ENCODE data around the gene APBA1.

Gene APBA1

GRCh38 chr9:69542942-69543704, 129.0 kb downstream of the APBA1 start:
- H3K27me3 ChIP-seq (ENCODE audit: control insufficient read depth in 1 of 2, insufficient read depth in 2 of 2, low read length in 2 of 2), result no peaks in the 10 kb centered on the region
- H3K4me3 ChIP-seq (ENCODE audit: low read depth in 1 of 2, low read length in 2 of 2), result no peak overlapping the region
- H3K4me1 ChIP-seq (ENCODE audit: insufficient read depth, low read length), result peaks cover 11% of the 10 kb centered on the region
- H3K27ac ChIP-seq (ENCODE audit: low read depth, low read length), result no peak overlapping the region
- H3K9me3 ChIP-seq (ENCODE audit: low read length), result no peaks in the 10 kb centered on the region
- H3K36me3 ChIP-seq (ENCODE audit: insufficient read depth, low read length), result no peaks in the 10 kb centered on the region
- H3K9ac ChIP-seq (ENCODE audit: low read length), result no peak overlapping the region

DNA sequence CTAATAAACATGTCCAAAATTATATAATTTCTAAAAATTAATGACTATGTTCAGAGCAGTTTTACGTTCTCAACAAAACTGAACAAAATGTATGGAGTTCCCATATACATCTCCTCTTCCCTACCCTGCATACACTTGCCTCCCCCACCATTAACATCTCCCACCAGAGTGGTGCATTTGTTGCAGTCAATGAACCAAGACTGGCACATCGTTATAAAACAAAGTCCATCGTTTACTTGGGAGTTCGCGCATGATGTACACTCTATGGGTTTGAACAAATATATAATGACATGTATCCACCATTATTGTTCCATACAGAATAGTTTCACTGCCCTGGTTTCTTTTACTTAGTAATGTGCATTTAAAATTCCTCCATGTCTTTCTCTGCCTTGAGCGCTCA, 130.1 kb downstream of the APBA1 start:
- Histone ChIP-seq H3K9ac (ENCODE audit: low read length) (no peak overlapping the region), H3K27ac (ENCODE audit: low read depth, low read length) (no peak overlapping the region), H3K4me3 (ENCODE audit: low read depth in 1 of 2, low read length in 2 of 2) (no peak overlapping the region), H3K9me3 (ENCODE audit: low read length) (no peaks in the 10 kb centered on the region), H3K4me1 (ENCODE audit: insufficient read depth, low read length) (peaks cover 11% of the 10 kb centered on the region), H3K27me3 (ENCODE audit: control insufficient read depth in 1 of 2, insufficient read depth in 2 of 2, low read length in 2 of 2) (no peaks in the 10 kb centered on the region), H3K36me3 (ENCODE audit: insufficient read depth, low read length) (no peaks in the 10 kb centered on the region)

GRCh38 chr9:69535911-69536310, 136.3 kb downstream of the APBA1 start:
- no peaks in the 10 kb centered on the region for H3K9me3 ChIP-seq (ENCODE audit: low read length)
- no peaks in the 10 kb centered on the region for H3K27me3 ChIP-seq (ENCODE audit: control insufficient read depth in 1 of 2, insufficient read depth in 2 of 2, low read length in 2 of 2)
- H3K36me3 ChIP-seq (ENCODE audit: insufficient read depth, low read length), result no peaks in the 10 kb centered on the region
- H3K27ac ChIP-seq (ENCODE audit: low read depth, low read length), result no peak overlapping the region
- no peak overlapping the region for H3K4me3 ChIP-seq (ENCODE audit: low read depth in 1 of 2, low read length in 2 of 2)
- no peaks in the 10 kb centered on the region for H3K4me1 ChIP-seq (ENCODE audit: insufficient read depth, low read length)
- H3K9ac ChIP-seq (ENCODE audit: low read length), result no peak overlapping the region

DNA sequence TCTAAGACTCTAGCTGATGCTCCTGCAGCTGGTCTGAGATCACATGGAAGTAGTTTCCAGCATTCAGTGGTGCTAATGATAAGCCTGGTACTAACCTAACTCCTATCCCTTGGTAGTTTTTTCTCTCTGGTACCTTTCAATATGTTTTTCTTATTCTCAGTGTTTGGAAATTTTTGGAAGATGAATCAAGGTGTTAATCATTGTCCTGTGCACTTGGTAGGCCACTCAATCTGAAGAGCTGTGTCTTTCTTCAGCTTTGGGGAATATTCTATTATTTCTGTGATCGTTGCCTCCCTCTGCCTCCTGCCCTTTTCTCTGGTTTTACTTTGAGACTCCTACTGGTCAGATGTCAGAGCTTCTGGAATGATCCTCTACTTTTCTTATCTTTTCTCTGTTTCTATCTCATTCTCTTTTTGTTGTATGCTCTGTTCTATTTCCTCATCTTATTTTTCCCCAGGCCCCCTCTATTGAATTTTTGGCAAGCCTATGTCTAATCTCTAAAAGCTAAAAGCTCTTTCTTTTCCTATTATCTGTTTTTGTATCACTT, 136.8 kb downstream of the APBA1 start:
- Histone ChIP-seq H3K36me3 (ENCODE audit: insufficient read depth, low read length) (no peaks in the 10 kb centered on the region), H3K4me1 (ENCODE audit: insufficient read depth, low read length) (no peaks in the 10 kb centered on the region), H3K9ac (ENCODE audit: low read length) (no peak overlapping the region), H3K27ac (ENCODE audit: low read depth, low read length) (no peak overlapping the region), H3K9me3 (ENCODE audit: low read length) (no peaks in the 10 kb centered on the region), H3K27me3 (ENCODE audit: control insufficient read depth in 1 of 2, insufficient read depth in 2 of 2, low read length in 2 of 2) (no peaks in the 10 kb centered on the region), H3K4me3 (ENCODE audit: low read depth in 1 of 2, low read length in 2 of 2) (no peak overlapping the region)

DNA sequence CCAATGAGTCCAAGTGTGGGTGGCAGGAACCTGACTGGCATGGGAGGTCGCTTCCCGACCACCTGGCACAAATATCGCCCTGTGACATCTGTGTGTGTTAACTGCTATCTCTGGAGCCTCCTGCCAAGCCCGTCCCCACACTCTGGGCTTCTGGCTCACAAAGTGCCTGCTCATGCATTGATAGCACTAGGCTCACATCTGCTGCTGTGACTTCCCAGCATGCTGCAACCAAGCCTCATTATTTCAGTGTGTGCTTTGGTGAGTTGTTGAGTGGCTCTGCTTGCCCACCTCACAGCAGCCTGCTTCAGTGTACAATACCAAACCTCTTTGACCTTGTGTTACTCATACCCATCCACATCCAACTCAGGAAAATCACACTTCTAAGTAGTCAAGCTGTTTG, 139.8 kb downstream of the APBA1 start:
- Histone ChIP-seq H3K36me3 (ENCODE audit: insufficient read depth, low read length) (no peaks in the 10 kb centered on the region), H3K4me1 (ENCODE audit: insufficient read depth, low read length) (no peaks in the 10 kb centered on the region), H3K9me3 (ENCODE audit: low read length) (no peaks in the 10 kb centered on the region), H3K4me3 (ENCODE audit: low read depth in 1 of 2, low read length in 2 of 2) (no peak overlapping the region), H3K27me3 (ENCODE audit: control insufficient read depth in 1 of 2, insufficient read depth in 2 of 2, low read length in 2 of 2) (no peaks in the 10 kb centered on the region), H3K9ac (ENCODE audit: low read length) (no peak overlapping the region), H3K27ac (ENCODE audit: low read depth, low read length) (no peak overlapping the region)

DNA sequence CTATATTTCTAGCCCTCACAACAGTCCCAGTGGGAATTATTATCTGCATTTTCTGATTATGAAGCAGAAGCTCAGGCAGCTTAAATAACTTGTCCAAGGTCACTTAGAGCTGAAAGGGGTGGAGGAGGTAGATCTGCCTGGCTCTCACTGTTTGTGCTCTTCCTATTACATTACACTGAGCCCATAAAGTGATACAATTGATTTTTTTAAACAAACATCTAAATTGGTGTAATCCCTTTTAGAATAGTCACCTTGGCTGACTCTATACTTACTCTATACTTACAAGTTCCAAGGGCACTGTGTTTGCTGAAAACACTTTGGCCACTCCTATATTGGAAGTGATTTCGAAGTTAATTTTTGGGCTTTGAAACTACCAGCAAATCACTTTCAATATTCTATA, 144.7 kb downstream of the APBA1 start:
- no peaks in the 10 kb centered on the region for H3K9me3 ChIP-seq (ENCODE audit: low read length)
- no peak overlapping the region for H3K4me3 ChIP-seq (ENCODE audit: low read depth in 1 of 2, low read length in 2 of 2)
- no peaks in the 10 kb centered on the region for H3K4me1 ChIP-seq (ENCODE audit: insufficient read depth, low read length)
- H3K36me3 ChIP-seq (ENCODE audit: insufficient read depth, low read length), result no peaks in the 10 kb centered on the region
- no peak overlapping the region for H3K9ac ChIP-seq (ENCODE audit: low read length)
- H3K27ac ChIP-seq (ENCODE audit: low read depth, low read length), result no peak overlapping the region
- no peaks in the 10 kb centered on the region for H3K27me3 ChIP-seq (ENCODE audit: control insufficient read depth in 1 of 2, insufficient read depth in 2 of 2, low read length in 2 of 2)

GRCh38 chr9:69526699-69527098, 145.5 kb downstream of the APBA1 start:
- H3K4me1 ChIP-seq (ENCODE audit: insufficient read depth, low read length), result no peaks in the 10 kb centered on the region
- H3K27me3 ChIP-seq (ENCODE audit: control insufficient read depth in 1 of 2, insufficient read depth in 2 of 2, low read length in 2 of 2), result no peaks in the 10 kb centered on the region
- H3K9me3 ChIP-seq (ENCODE audit: low read length), result no peaks in the 10 kb centered on the region
- no peaks in the 10 kb centered on the region for H3K36me3 ChIP-seq (ENCODE audit: insufficient read depth, low read length)
- H3K9ac ChIP-seq (ENCODE audit: low read length), result no peak overlapping the region
- no peak overlapping the region for H3K27ac ChIP-seq (ENCODE audit: low read depth, low read length)
- no peak overlapping the region for H3K4me3 ChIP-seq (ENCODE audit: low read depth in 1 of 2, low read length in 2 of 2)

GRCh38 chr9:69519470-69520240, 152.5 kb downstream of the APBA1 start:
- H3K9ac ChIP-seq (ENCODE audit: low read length), result no peak overlapping the region

GRCh38 chr9:69516353-69517322, 155.5 kb downstream of the APBA1 start:
- Histone ChIP-seq H3K9me3 (ENCODE audit: low read length) (no peaks in the 10 kb centered on the region), H3K4me1 (ENCODE audit: insufficient read depth, low read length) (no peaks in the 10 kb centered on the region), H3K36me3 (ENCODE audit: insufficient read depth, low read length) (no peaks in the 10 kb centered on the region), H3K9ac (ENCODE audit: low read length) (no peak overlapping the region), H3K27ac (ENCODE audit: low read depth, low read length) (no peak overlapping the region), H3K27me3 (ENCODE audit: control insufficient read depth in 1 of 2, insufficient read depth in 2 of 2, low read length in 2 of 2) (no peaks in the 10 kb centered on the region), H3K4me3 (ENCODE audit: low read depth in 1 of 2, low read length in 2 of 2) (no peak overlapping the region)

More at GRCh38 chr9:69519470-69520240, 152.5 kb downstream of the APBA1 start:
- H3K36me3 ChIP-seq (ENCODE audit: insufficient read depth, low read length), result no peaks in the 10 kb centered on the region
- H3K9me3 ChIP-seq (ENCODE audit: low read length), result no peaks in the 10 kb centered on the region
- H3K4me1 ChIP-seq (ENCODE audit: insufficient read depth, low read length), result no peaks in the 10 kb centered on the region
- H3K4me3 ChIP-seq (ENCODE audit: low read depth in 1 of 2, low read length in 2 of 2), result no peak overlapping the region
- H3K27me3 ChIP-seq (ENCODE audit: control insufficient read depth in 1 of 2, insufficient read depth in 2 of 2, low read length in 2 of 2), result no peaks in the 10 kb centered on the region
- H3K27ac ChIP-seq (ENCODE audit: low read depth, low read length), result no peak overlapping the region

- H3K9me3 ChIP-seq (ENCODE audit: low read length), result no peaks in the 10 kb centered on the region
- no peak overlapping the region for H3K27ac ChIP-seq (ENCODE audit: low read depth, low read length)
- H3K9ac ChIP-seq (ENCODE audit: low read length), result no peak overlapping the region
- no peaks in the 10 kb centered on the region for H3K27me3 ChIP-seq (ENCODE audit: control insufficient read depth in 1 of 2, insufficient read depth in 2 of 2, low read length in 2 of 2)
- no peaks in the 10 kb centered on the region for H3K4me1 ChIP-seq (ENCODE audit: insufficient read depth, low read length)
- H3K36me3 ChIP-seq (ENCODE audit: insufficient read depth, low read length), result no peaks in the 10 kb centered on the region
- no peak overlapping the region for H3K4me3 ChIP-seq (ENCODE audit: low read depth in 1 of 2, low read length in 2 of 2)
Measured at GRCh38 chr9:69515810-69516209, 156.4 kb downstream of the APBA1 start.
